Activated T-cell treated with anti-CD3 and anti-CD28 coated beads, Interleukin-2, amount 50 U/mL, for 48 hours (primary cell): ENCODE data around the gene IFFO2.

Source experiments
- DNase-seq, 2 experiments: peaks; one replicate each; pipeline ENCODE4 v3.0.0-alpha.2; 2020

The IFFO2 gene

GRCh38 chr1:18956193-18957135 is at the start of gene IFFO2:
Gene IFFO2 (minus strand): TSS chr1:18956676. CDS start chr1:18956332, 344 bp downstream.
- peak; percentile 99 to 100 for DNase-seq

- peak in 1 of 2 experiments; percentile 16 for DNase-seq
These were observed 49.5 kb upstream of the IFFO2 start for GRCh38 chr1:19006000-19006399.

- DNase-seq, result peak; percentile 47 to 51
These were observed 47.2 kb upstream of the IFFO2 start for GRCh38 chr1:19003371-19004290.

- DNase-seq, result no peak
These were observed 43.6 kb upstream of the IFFO2 start for GRCh38 chr1:19000065-19000464.

- no peak for DNase-seq
These were observed 42.9 kb upstream of the IFFO2 start for GRCh38 chr1:18999359-18999758.

GRCh38 chr1:18998016-18998724 is 41.7 kb upstream of the IFFO2 start:
- no peak for DNase-seq

- no peak for DNase-seq
These were observed 41.0 kb upstream of the IFFO2 start for GRCh38 chr1:18997508-18997907.

- DNase-seq, result no peak
These were observed 40.2 kb upstream of the IFFO2 start for GRCh38 chr1:18996548-18997177.

GRCh38 chr1:18994381-18994780 is 37.9 kb upstream of the IFFO2 start:
- DNase-seq, result no peak

- DNase-seq, result no peak
These were observed 36.2 kb upstream of the IFFO2 start for GRCh38 chr1:18992646-18993045.

- DNase-seq, result no peak
These were observed 35.1 kb upstream of the IFFO2 start for GRCh38 chr1:18991585-18991984.

- no peak for DNase-seq
These were observed 33.4 kb upstream of the IFFO2 start for GRCh38 chr1:18989896-18990295.

- no peak for DNase-seq
These were observed 32.8 kb upstream of the IFFO2 start for GRCh38 chr1:18989176-18989799.

GRCh38 chr1:18981242-18981641 is 24.8 kb upstream of the IFFO2 start:
- DNase-seq, result no peak

- no peak for DNase-seq
These were observed 22.2 kb upstream of the IFFO2 start for GRCh38 chr1:18978706-18979105.

- no peak for DNase-seq
These were observed 21.0 kb upstream of the IFFO2 start for GRCh38 chr1:18977428-18977827.

GRCh38 chr1:18976096-18976495 is 19.6 kb upstream of the IFFO2 start:
- DNase-seq, result no peak

- DNase-seq, result no peak
These were observed 18.1 kb upstream of the IFFO2 start for GRCh38 chr1:18974606-18975005.

GRCh38 chr1:18974005-18974404 is 17.5 kb upstream of the IFFO2 start:
- DNase-seq, result no peak

- DNase-seq, result no peak
These were observed 17.0 kb upstream of the IFFO2 start for GRCh38 chr1:18973446-18973955.

GRCh38 chr1:18972991-18973390 is 16.5 kb upstream of the IFFO2 start:
- DNase-seq, result no peak

- DNase-seq, result no peak
These were observed 16.1 kb upstream of the IFFO2 start for GRCh38 chr1:18972531-18972930.
